HEK293 (cell line): Measurements from ENCODE around the gene CD59.

Source experiments
- CTCF ChIA-PET: fragments of 350-600 bp; formaldehyde crosslinking; extraction: SDS; loops from one replicate; lab custom pipeline; 2021; ENCODE audit warnings: antibody characterized with exemption; lab: Yijun Ruan, JAX
- POLR2A ChIA-PET: fragments of 300-600 bp; formaldehyde crosslinking; extraction: SDS; loops from one replicate; lab custom pipeline; 2020; ENCODE audit warnings: antibody characterized with exemption, inconsistent platforms; lab: Yijun Ruan, JAX
- H3K27ac ChIP-seq: fragments of 200-500 bp; sonication (Bioruptor generic); 2 replicates; pipeline ENCODE4 v1.5.1; 2014; ENCODE audit warnings: low read depth, low read length, control low read depth, inconsistent platforms; ENCODE audit errors: extremely low read depth
- H3K36me3 ChIP-seq, 2 experiments: fragments of 200-500 bp in 1 of 2; sonication (Bioruptor generic) in 1 of 2; 1 replicate in 1 of 2; 2 replicates in 1 of 2; pipeline ENCODE4 v1.5.1; 2014 to 2017; ENCODE audit warnings: inconsistent platforms in 2 of 2, low read length in 2 of 2; ENCODE audit not compliant: control insufficient read depth in 2 of 2, insufficient read depth in 1 of 2
- H3K4me1 ChIP-seq: fragments of 200-500 bp; sonication (Bioruptor generic); 2 replicates; pipeline ENCODE4 v1.5.1; 2014; ENCODE audit warnings: mild to moderate bottlenecking, low read length, inconsistent platforms; ENCODE audit not compliant: control insufficient read depth, insufficient read depth
- H3K4me3 ChIP-seq: 2 replicates; pipeline ENCODE4 v1.5.1; 2011; ENCODE audit warnings: low read depth, mild to moderate bottlenecking, control low read depth, low read length, moderate library complexity
- H3K9me3 ChIP-seq: fragments of 200-500 bp; sonication (Bioruptor generic); 2 replicates; pipeline ENCODE4 v1.5.1; 2014; ENCODE audit warnings: low read depth, low read length, inconsistent platforms; ENCODE audit not compliant: control insufficient read depth, insufficient read depth
- BCL11B ChIP-seq: fragments of 450-650 bp; formaldehyde crosslinking; IDR thresholded peaks from 2 replicates; pipeline ENCODE4 v1.5.1; 2016; ENCODE audit warnings: low read depth, missing biosample characterization, missing genetic modification characterization
- CTCF ChIP-seq: fragments of 450-650 bp; formaldehyde crosslinking; IDR thresholded peaks from 2 replicates; pipeline ENCODE4 v1.5.1; 2016; ENCODE audit warnings: missing biosample characterization, missing genetic modification characterization
- KLF9 ChIP-seq: fragments of 450-650 bp; formaldehyde crosslinking; IDR thresholded peaks from 2 replicates; pipeline ENCODE4 v1.5.1; 2016; ENCODE audit warnings: missing biosample characterization, missing genetic modification characterization, low read depth
- MYNN ChIP-seq: fragments of 450-650 bp; formaldehyde crosslinking; IDR thresholded peaks from 2 replicates; pipeline ENCODE4 v1.5.1; 2016; ENCODE audit warnings: missing biosample characterization, missing genetic modification characterization, borderline replicate concordance
- SP3 ChIP-seq: fragments of 450-650 bp; formaldehyde crosslinking; IDR thresholded peaks from 2 replicates; pipeline ENCODE4 v1.5.1; 2016; ENCODE audit warnings: missing biosample characterization, missing genetic modification characterization
- SP7 ChIP-seq: fragments of 450-650 bp; formaldehyde crosslinking; IDR thresholded peaks from 2 replicates; pipeline ENCODE4 v1.5.1; 2016; ENCODE audit warnings: missing biosample characterization, missing genetic modification characterization
- ZFP41 ChIP-seq: fragments of 450-650 bp; formaldehyde crosslinking; IDR thresholded peaks from 2 replicates; pipeline ENCODE4 v1.5.1; 2016; ENCODE audit warnings: missing biosample characterization, missing genetic modification characterization, borderline replicate concordance
- ZIC2 ChIP-seq: fragments of 450-650 bp; formaldehyde crosslinking; IDR thresholded peaks from 2 replicates; pipeline ENCODE4 v1.5.1; 2016; ENCODE audit warnings: missing biosample characterization, missing genetic modification characterization
- ZNF174 ChIP-seq: fragments of 450-650 bp; formaldehyde crosslinking; IDR thresholded peaks from 2 replicates; pipeline ENCODE4 v1.5.0; 2017; ENCODE audit warnings: missing biosample characterization, mild to moderate bottlenecking, missing genetic modification characterization
- ZNF18 ChIP-seq: fragments of 450-650 bp; formaldehyde crosslinking; IDR thresholded peaks from 2 replicates; pipeline ENCODE4 v1.5.1; 2016; ENCODE audit warnings: missing biosample characterization, missing genetic modification characterization
- ZNF184 ChIP-seq: fragments of 450-650 bp; IDR thresholded peaks from 2 replicates; pipeline ENCODE4 v1.5.1; 2018; ENCODE audit warnings: missing biosample characterization, mild to moderate bottlenecking, missing genetic modification characterization
- ZNF2 ChIP-seq: fragments of 450-650 bp; formaldehyde crosslinking; IDR thresholded peaks from 2 replicates; pipeline ENCODE4 v1.5.1; 2016; ENCODE audit warnings: missing biosample characterization, missing genetic modification characterization
- ZNF274 ChIP-seq, 2 experiments: fragments of 200-500 bp in 1 of 2; fragments of 450-650 bp in 1 of 2; sonication (Bioruptor generic) in 1 of 2; formaldehyde crosslinking in 1 of 2; IDR thresholded peaks; 2 replicates each; pipeline versions ENCODE4 v1.5.1 to v1.6.1; 2014 to 2016; ENCODE audit warnings: borderline replicate concordance in 1 of 2, inconsistent platforms in 1 of 2, low read length in 1 of 2, missing biosample characterization in 1 of 2, missing genetic modification characterization in 1 of 2
- ZNF324 ChIP-seq: fragments of 450-650 bp; formaldehyde crosslinking; IDR thresholded peaks from 2 replicates; pipeline ENCODE4 v1.5.1; 2016; ENCODE audit warnings: missing biosample characterization, missing genetic modification characterization
- ZNF394 ChIP-seq: fragments of 450-650 bp; formaldehyde crosslinking; IDR thresholded peaks from 2 replicates; pipeline ENCODE4 v1.5.1; 2016; ENCODE audit warnings: missing biosample characterization, missing genetic modification characterization, mild to moderate bottlenecking, moderate library complexity, borderline replicate concordance
- ZNF433 ChIP-seq: fragments of 450-650 bp; formaldehyde crosslinking; IDR thresholded peaks from 2 replicates; pipeline ENCODE4 v1.5.1; 2016; ENCODE audit warnings: missing biosample characterization, missing genetic modification characterization, low read depth
- ZNF513 ChIP-seq: fragments of 450-650 bp; IDR thresholded peaks from 2 replicates; pipeline ENCODE4 v1.5.1; 2018; ENCODE audit warnings: missing biosample characterization, missing genetic modification characterization
- ZNF558 ChIP-seq: fragments of 450-650 bp; formaldehyde crosslinking; IDR thresholded peaks from 2 replicates; pipeline ENCODE4 v1.5.1; 2016; ENCODE audit warnings: missing biosample characterization, missing genetic modification characterization
- ZNF610 ChIP-seq: fragments of 450-650 bp; formaldehyde crosslinking; IDR thresholded peaks from 2 replicates; pipeline ENCODE4 v1.5.1; 2016; ENCODE audit warnings: missing biosample characterization, missing genetic modification characterization, borderline replicate concordance
- ZNF623 ChIP-seq: fragments of 450-650 bp; formaldehyde crosslinking; IDR thresholded peaks from 2 replicates; pipeline ENCODE4 v1.5.1; 2016; ENCODE audit warnings: missing biosample characterization, missing genetic modification characterization
- ZNF654 ChIP-seq: fragments of 450-650 bp; formaldehyde crosslinking; IDR thresholded peaks from 2 replicates; pipeline ENCODE4 v1.5.1; 2016; ENCODE audit warnings: low read depth, missing biosample characterization, missing genetic modification characterization
- ZNF670 ChIP-seq: fragments of 450-650 bp; formaldehyde crosslinking; IDR thresholded peaks from 2 replicates; pipeline ENCODE4 v1.5.1; 2016; ENCODE audit warnings: missing biosample characterization, missing genetic modification characterization, low read depth
- ZNF692 ChIP-seq: fragments of 450-650 bp; formaldehyde crosslinking; IDR thresholded peaks from 2 replicates; pipeline ENCODE4 v1.5.1; 2016; ENCODE audit warnings: missing biosample characterization, missing genetic modification characterization

Gene CD59

GRCh38 chr11:33687733-33688479 lies 48.3 kb downstream of the CD59 start:
- Histone ChIP-seq H3K27ac (no peak overlapping the region), H3K4me3 (no peak overlapping the region), H3K4me1 (peaks cover 3% of the 10 kb centered on the region), H3K9me3 (no peaks in the 10 kb centered on the region), H3K36me3 (no peaks in the 10 kb centered on the region)
- POLR2A ChIA-PET: no interaction called here
- TF ChIP-seq ZNF324 (tag by site-specific recombination) (no peak), ZNF654 (tag by site-specific recombination) (peak; percentile 73), CTCF (tag by site-specific recombination) (peak; percentile 19; the same call in 1 of the 2 replicates)
- CTCF ChIA-PET: interaction anchor here (0.6 to 5.6 kb wide), 20 partner anchors 9 to 997 kb away, joined by 3 to 72 read pairs (median 3); partner anchors contain the start of gene KIAA1549L

GRCh38 chr11:33685082-33685481 lies 51.1 kb downstream of the CD59 start:
- no peaks in the 10 kb centered on the region for H3K9me3 ChIP-seq
- H3K4me3 ChIP-seq: no peak overlapping the region
- ChIA-PET POLR2A (no interaction called here), CTCF (interaction anchor here (0.6 to 5.6 kb wide), 4 partner anchors 15 to 363 kb away, joined by 3 to 72 read pairs (median 4); no protein-coding TSS in a partner anchor)
- H3K4me1 ChIP-seq: no peaks in the 10 kb centered on the region
- no peaks in the 10 kb centered on the region for H3K36me3 ChIP-seq
- no peak for TF ChIP-seq MYNN
- TF ChIP-seq ZIC2 (tag by site-specific recombination): 0 out of 2 replicates have a peak, but pooled peaks have one; percentile 11
- TF ChIP-seq ZNF174 (tag by site-specific recombination): no peak
- H3K27ac ChIP-seq: no peak overlapping the region

GRCh38 chr11:33684003-33684706 lies 52.1 kb downstream of the CD59 start:
- POLR2A ChIA-PET: no interaction called here
- H3K9me3 ChIP-seq: no peaks in the 10 kb centered on the region

More at GRCh38 chr11:33684003-33684706, 52.1 kb downstream of the CD59 start:
- CTCF ChIA-PET: interaction anchor here (1.4 kb wide), 1 partner anchor 518 kb away, joined by 5 read pairs; no protein-coding TSS in a partner anchor
- Histone ChIP-seq H3K27ac (no peak overlapping the region), H3K4me3 (no peak overlapping the region), H3K36me3 (no peaks in the 10 kb centered on the region), H3K4me1 (no peaks in the 10 kb centered on the region)
- no peak for TF ChIP-seq ZNF670
- no peak for TF ChIP-seq ZNF394 (tag by site-specific recombination)
- no peak for TF ChIP-seq ZNF610 (tag by site-specific recombination)
- no peak for TF ChIP-seq ZNF274 (IDR thresholded peaks at IDR 0.05; ENCODE audit: low read length)
- TF ChIP-seq ZNF274 (tag by site-specific recombination; IDR thresholded peaks at IDR 0.05; ENCODE audit: borderline replicate concordance): no peak
- no peak for TF ChIP-seq ZNF623 (tag by site-specific recombination)
- TF ChIP-seq ZNF184 (tag by site-specific recombination): no peak
- no peak for TF ChIP-seq ZNF558 (tag by site-specific recombination)
- no peak for TF ChIP-seq BCL11B (tag by site-specific recombination)
- TF ChIP-seq ZNF18 (tag by site-specific recombination): no peak
- TF ChIP-seq SP7 (tag by site-specific recombination): no peak
- TF ChIP-seq ZFP41 (tag by site-specific recombination): no peak
- no peak for TF ChIP-seq ZNF2 (tag by site-specific recombination)
- TF ChIP-seq ZNF433 (tag by site-specific recombination): no peak
- no peak for TF ChIP-seq ZNF513 (tag by site-specific recombination)
- no peak for TF ChIP-seq ZNF692
- TF ChIP-seq KLF9 (tag by site-specific recombination): no peak
- TF ChIP-seq SP3: no peak
